WTC11 (cell line): ENCODE data around the gene GADD45B. TPM values are rescaled to one million over a fixed set of nuclear protein-coding genes. Genes with fewer than 3 reads are reported as not detected.
"Not testable (repeated sequence)": the region's sequence is repeated elsewhere in the genome, so short reads cannot be mapped to it uniquely, and the experiment has no call there.

Source experiments
- ATAC-seq: fragments of 200-7000 bp; cut with Tn5 transposase; 2 replicates; pipeline ENCODE4 v1.10.0; 2021; ENCODE audit warnings: mild to moderate bottlenecking, moderate library complexity
- CTCF ChIA-PET: fragments of 300-600 bp; sonication (Branson Sonifier 250); formaldehyde crosslinking; loops from one replicate; lab custom pipeline; 2021; ENCODE audit warnings: antibody characterized with exemption; lab: Charles Lee
- POLR2A ChIA-PET: fragments of 350-600 bp; sonication (Branson Sonifier 250); formaldehyde crosslinking; loops from one replicate; lab custom pipeline; 2021; ENCODE audit warnings: antibody characterized with exemption; lab: Charles Lee
- DNase-seq: peaks from one replicate; pipeline ENCODE4 v3.0.0; 2021; ENCODE audit warnings: low spot score
- H3K27ac Mint-ChIP-seq: 2 replicates; pipeline ENCODE4 v1.8.0; 2021; ENCODE audit warnings: mixed read lengths
- H3K27me3 Mint-ChIP-seq: 2 replicates; pipeline ENCODE4 v1.8.0; 2021; ENCODE audit warnings: low read depth, mild to moderate bottlenecking, moderate library complexity, mixed read lengths
- H3K36me3 Mint-ChIP-seq: 2 replicates; pipeline ENCODE4 v1.8.0; 2021; ENCODE audit warnings: mixed read lengths
- H3K4me1 Mint-ChIP-seq: 2 replicates; pipeline ENCODE4 v1.8.0; 2022; ENCODE audit warnings: mixed read lengths
- H3K4me3 Mint-ChIP-seq: 2 replicates; pipeline ENCODE4 v1.8.0; 2021; ENCODE audit warnings: mild to moderate bottlenecking, moderate library complexity, mixed read lengths
- H3K9me3 Mint-ChIP-seq: 2 replicates; pipeline ENCODE4 v1.8.0; 2021; ENCODE audit warnings: mixed read lengths
- CBFB ChIP-seq: sonication (generic); formaldehyde crosslinking; IDR thresholded peaks from 2 replicates; pipeline ENCODE4 v1.8.1; 2022; ENCODE audit warnings: mild to moderate bottlenecking, low read depth, missing genetic modification reagents
- FOXP4 ChIP-seq: sonication (generic); formaldehyde crosslinking; IDR thresholded peaks from 2 replicates; pipeline ENCODE4 v1.8.0; 2022; ENCODE audit warnings: mild to moderate bottlenecking, missing genetic modification reagents
- PRDM15 ChIP-seq: sonication (generic); formaldehyde crosslinking; IDR thresholded peaks from 2 replicates; pipeline ENCODE4 v1.8.0; 2022; ENCODE audit warnings: missing genetic modification reagents
- PRRX2 ChIP-seq: fragments of 250-450 bp; sonication (Bioruptor Pico); IDR thresholded peaks from 2 replicates; pipeline ENCODE4 v1.8.0; 2021; ENCODE audit warnings: mild to moderate bottlenecking
- TP53 ChIP-seq: sonication (generic); formaldehyde crosslinking; IDR thresholded peaks from 2 replicates; pipeline ENCODE4 v1.8.1; 2023; ENCODE audit warnings: mild to moderate bottlenecking, missing genetic modification reagents
- ZNF425 ChIP-seq: fragments of 250-450 bp; sonication (Bioruptor Pico); conservative IDR thresholded peaks from 2 replicates; pipeline ENCODE4 v1.9.0; 2021; ENCODE audit warnings: mild to moderate bottlenecking
- ZNF532 ChIP-seq: fragments of 250-450 bp; sonication (Bioruptor Pico); IDR thresholded peaks from 2 replicates; pipeline ENCODE4 v1.9.0; 2021; ENCODE audit warnings: mild to moderate bottlenecking, borderline replicate concordance
- total RNA-seq: library from RNA; stranded (reverse); gene quantifications from 3 replicates; pipeline ENCODE4 v1.2.3, GENCODE V29; 2021

GADD45B gene
- total RNA-seq, 1 experiment from 2014 or later: 17.9 TPM

- no peak for TF ChIP-seq ZNF532 (CRISPR knock-in tag)
- TF ChIP-seq, all 79 proteins: peak for 0
These were observed 16.9 kb downstream of the GADD45B start (continued) for GRCh38 chr19:2492870-2493269.

GRCh38 chr19:2493448-2493847 is 17.5 kb downstream of the GADD45B start:
- not testable (repeated sequence) for H3K27ac Mint-ChIP-seq, ATAC-seq, H3K9me3 Mint-ChIP-seq, H3K4me3 Mint-ChIP-seq, DNase-seq, H3K36me3 Mint-ChIP-seq
- CTCF ChIA-PET: interaction anchor here (0.7 to 2.5 kb wide), 4 partner anchors 17 to 118 kb away, joined by 3 to 21 read pairs (median 6); partner anchors contain the start of gene GADD45B
- peaks cover 55% of the 10 kb centered on the region for H3K27me3 Mint-ChIP-seq
- H3K4me1 Mint-ChIP-seq: peaks cover 14% of the 10 kb centered on the region; the same call in 1 of the 2 replicates
- POLR2A ChIA-PET: interaction anchor here (0.6 to 2.6 kb wide), 2 partner anchors 17 to 47 kb away, joined by 3 to 14 read pairs; partner anchors contain the start of gene GADD45B

- H3K9me3 Mint-ChIP-seq: no peaks in the 10 kb centered on the region
- ATAC-seq (no peak), DNase-seq (no peak)
- no peak overlapping the region for H3K27ac Mint-ChIP-seq
- H3K36me3 Mint-ChIP-seq: no peaks in the 10 kb centered on the region
- ChIA-PET POLR2A (interaction anchor here (0.6 to 2.6 kb wide), 2 partner anchors 18 to 47 kb away, joined by 3 to 14 read pairs; partner anchors contain the start of gene GADD45B), CTCF (interaction anchor here (1.5 to 2.5 kb wide), 3 partner anchors 18 to 117 kb away, joined by 5 to 21 read pairs (median 7); partner anchors contain the start of gene GADD45B)
- H3K4me1 Mint-ChIP-seq: peaks cover 17% of the 10 kb centered on the region
- H3K4me3 Mint-ChIP-seq: peak overlapping the region; percentile 66
- no peak for TF ChIP-seq FOXP4 (CRISPR knock-in tag)
- 0 out of 2 replicates have a peak, but pooled peaks have one; percentile 38 for TF ChIP-seq PRDM15 (CRISPR knock-in tag)
- no peak for TF ChIP-seq PRRX2 (CRISPR knock-in tag)
- TF ChIP-seq ZNF532 (CRISPR knock-in tag): no peak
- TF ChIP-seq ZNF425 (CRISPR knock-in tag): no peak
- TF ChIP-seq CBFB (CRISPR knock-in tag): no peak
- no peak for TF ChIP-seq TP53 (CRISPR knock-in tag)
- peaks cover 50% of the 10 kb centered on the region for H3K27me3 Mint-ChIP-seq
These were observed 18.1 kb downstream of the GADD45B start for GRCh38 chr19:2494084-2494446.
